HG03097 (cell line): ENCODE data around the gene UMAD1.

Experiments
- ATAC-seq: cut with Tn5 transposase; IDR thresholded peaks from one replicate; pipeline ENCODE4 v1.9.1; 2021; ENCODE audit not compliant: unreplicated experiment, low FRiP score

Gene UMAD1

GRCh38 chr7:7867846-7868571, 227.5 kb downstream of the UMAD1 start:
- no peak for ATAC-seq

DNA sequence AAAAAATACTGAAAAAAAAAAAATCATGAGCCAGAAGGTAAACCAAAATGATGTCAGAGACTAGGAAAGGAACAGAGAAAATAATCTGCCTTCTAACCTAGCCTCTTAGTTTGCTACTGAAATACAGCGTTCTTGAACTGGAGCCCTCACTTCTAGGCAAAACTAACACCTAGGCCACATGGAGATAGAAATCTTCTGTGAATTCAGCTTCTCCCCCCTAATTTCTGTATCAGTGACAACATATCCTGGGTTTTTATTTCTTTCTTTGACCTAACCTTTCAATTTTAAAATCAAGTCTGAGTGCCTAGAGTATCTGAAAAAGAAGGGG, 228.0 kb downstream of the UMAD1 start:
- ATAC-seq = no peak

GRCh38 chr7:7869036-7869435, 228.5 kb downstream of the UMAD1 start:
- ATAC-seq = no peak

DNA sequence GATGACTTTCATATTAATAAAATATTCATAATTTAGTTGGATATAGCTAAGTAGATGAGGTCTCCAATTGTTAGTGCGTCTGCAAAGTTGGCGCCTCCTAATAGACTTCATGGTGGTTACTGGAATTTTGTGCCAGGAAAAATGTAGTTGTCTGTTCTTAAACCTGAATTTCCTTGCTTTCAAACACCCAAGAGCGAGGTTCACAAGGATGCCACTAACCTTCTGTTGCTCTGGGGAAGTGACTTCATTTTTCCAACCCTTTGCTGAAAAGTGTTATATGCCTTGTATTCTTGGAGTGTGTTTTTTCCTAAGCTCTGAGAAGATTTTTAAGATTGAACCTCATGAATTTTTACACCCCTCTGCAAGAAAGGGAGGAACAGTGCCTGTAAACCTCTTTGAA, 229.1 kb downstream of the UMAD1 start:
- ATAC-seq = no peak

- no peak for ATAC-seq
Measured at GRCh38 chr7:7870555-7870954, 230.0 kb downstream of the UMAD1 start.

GRCh38 chr7:7876419-7876818, 235.9 kb downstream of the UMAD1 start:
- ATAC-seq = no peak

DNA sequence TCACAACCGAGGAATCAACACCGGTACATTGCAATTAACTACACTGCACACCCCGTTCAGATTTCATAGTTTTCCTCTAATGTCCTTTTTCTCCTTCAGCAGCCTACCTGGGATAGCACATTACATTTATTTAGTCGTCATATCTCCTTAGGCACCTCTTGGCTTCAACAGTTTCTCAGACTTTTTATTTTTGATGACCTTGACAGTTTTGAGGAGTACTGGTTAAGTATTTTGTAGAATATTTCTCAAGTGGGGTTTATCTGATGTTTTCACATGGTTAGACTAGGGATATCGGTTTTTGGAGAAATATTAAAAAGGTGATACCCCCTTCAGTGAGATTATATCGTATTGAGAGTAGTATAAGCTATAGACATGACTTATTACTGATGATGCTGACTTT, 241.0 kb downstream of the UMAD1 start:
- no peak for ATAC-seq

- no peak for ATAC-seq
Measured at GRCh38 chr7:7882888-7883287, 242.3 kb downstream of the UMAD1 start.

DNA sequence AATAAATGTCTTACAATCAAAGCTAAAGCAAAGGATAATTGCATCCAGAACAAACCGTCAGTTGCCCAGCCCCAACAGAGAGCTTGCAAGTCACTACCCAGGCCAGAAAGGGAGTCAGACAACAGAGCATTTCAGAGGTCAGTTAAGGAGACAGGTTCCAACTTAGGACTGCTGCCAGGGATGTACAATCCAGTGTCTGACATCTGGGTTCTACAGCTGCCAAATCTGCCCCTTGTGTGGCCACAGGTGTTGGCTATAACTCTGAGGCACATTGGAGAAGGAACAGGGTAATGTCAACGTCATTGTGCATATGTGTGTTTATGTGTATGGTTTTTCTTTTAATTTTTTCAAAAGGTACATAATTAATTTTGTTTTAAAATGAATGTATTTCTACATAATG, 242.8 kb downstream of the UMAD1 start:
- ATAC-seq = no peak

DNA sequence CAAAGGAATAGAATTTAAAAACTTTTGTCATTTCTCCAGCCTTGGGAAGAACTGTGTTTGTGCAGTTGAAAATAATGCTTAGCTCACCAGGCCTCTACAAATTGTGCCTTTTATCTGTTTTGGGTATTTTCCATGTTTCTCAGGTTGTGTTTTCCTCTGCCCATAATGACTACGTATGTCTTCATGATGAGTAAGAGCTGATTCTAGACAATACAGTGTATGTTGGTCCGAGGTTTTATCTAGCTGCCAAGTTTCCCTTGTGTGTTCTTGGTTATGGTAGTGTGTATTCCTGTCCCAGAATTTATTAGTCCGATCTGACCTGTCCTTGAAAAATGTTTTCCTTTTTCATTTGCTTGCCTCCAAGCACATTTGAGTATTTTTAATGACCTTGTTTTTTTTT, 244.3 kb downstream of the UMAD1 start:
- ATAC-seq = no peak

GRCh38 chr7:7889791-7890568, 249.4 kb downstream of the UMAD1 start:
- ATAC-seq = no peak

GRCh38 chr7:7895004-7895650, 254.6 kb downstream of the UMAD1 start:
- ATAC-seq = no peak

- ATAC-seq = no peak
Measured at GRCh38 chr7:7895754-7896153, 255.2 kb downstream of the UMAD1 start.

DNA sequence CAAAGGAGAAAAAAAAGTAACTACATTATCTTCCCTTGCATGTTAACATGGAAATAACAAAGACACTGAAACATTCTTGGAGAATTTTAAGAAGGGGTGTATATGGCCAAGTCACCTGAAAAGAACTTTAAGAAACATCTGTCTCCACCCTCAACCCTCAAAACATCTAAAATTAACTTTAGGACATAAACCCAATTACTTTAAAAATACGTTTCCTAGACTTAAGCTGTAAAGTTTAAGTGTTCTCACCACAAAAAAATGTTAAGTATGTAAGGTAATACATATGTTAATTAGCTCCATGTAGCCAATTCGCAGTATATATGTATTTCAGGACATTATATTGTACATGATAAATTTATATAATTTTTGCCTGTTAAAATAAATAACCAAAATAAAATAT, 257.0 kb downstream of the UMAD1 start:
- no peak for ATAC-seq

- ATAC-seq = no peak
Measured at GRCh38 chr7:7897949-7898515, 257.5 kb downstream of the UMAD1 start.

DNA sequence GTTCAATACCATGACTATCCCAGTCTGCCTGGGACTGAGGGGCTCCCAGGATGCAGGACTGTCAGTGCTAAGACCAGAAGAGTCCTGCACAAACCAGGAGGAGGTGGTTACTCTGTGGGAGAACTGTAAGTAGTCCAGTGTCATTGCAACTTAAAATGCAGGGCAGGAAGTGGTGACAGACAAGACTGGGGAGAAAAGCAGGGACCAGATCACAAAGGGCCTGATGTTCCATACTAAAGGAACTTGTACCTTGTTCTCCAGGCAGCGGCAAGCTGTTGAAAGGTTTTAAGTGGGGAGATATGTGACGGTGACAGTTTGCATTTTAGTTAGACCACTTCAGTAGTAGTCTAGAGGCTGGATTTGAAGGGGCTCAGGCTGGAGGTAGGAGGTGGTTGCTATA, 262.3 kb downstream of the UMAD1 start:
- ATAC-seq = no peak

GRCh38 chr7:7907306-7907705, 266.8 kb downstream of the UMAD1 start:
- no peak for ATAC-seq

GRCh38 chr7:7908622-7909145, 268.1 kb downstream of the UMAD1 start:
- ATAC-seq = no peak

DNA sequence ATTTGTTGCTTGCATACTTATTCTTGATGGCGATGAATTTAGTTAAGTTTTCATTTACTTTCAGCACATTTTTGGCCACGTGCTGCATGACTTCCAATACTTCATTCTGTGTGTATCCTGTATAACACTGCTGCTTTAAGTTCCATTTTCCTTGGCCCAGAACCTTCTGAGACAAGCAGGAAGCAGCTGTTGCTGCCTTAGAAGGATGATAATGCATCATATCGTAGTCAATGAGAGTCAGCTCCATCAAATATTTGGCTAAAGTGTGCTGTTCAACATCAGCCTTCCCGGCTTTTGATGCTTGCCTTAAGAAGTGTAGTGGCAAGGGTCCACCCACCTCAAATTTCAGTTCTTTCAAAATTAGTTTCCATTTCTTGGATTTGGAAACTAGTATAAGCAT, 268.8 kb downstream of the UMAD1 start:
- no peak for ATAC-seq

- ATAC-seq = no peak
Measured at GRCh38 chr7:7911369-7912123, 271.0 kb downstream of the UMAD1 start.

GRCh38 chr7:7912937-7913336, 272.4 kb downstream of the UMAD1 start:
- no peak for ATAC-seq
